HL-60 (cell line): ENCODE measurements around the gene NEK5.

Experiments
- GABPA ChIP-seq: IDR thresholded peaks from 2 replicates; pipeline ENCODE4 v1.6.1; 2012; ENCODE audit warnings: low read depth
- POLR2AphosphoS5 ChIP-seq: IDR thresholded peaks from 2 replicates; pipeline ENCODE4 v1.6.1; 2012; ENCODE audit warnings: low read depth
- REST ChIP-seq: IDR thresholded peaks from 2 replicates; pipeline ENCODE4 v1.6.1; 2012; ENCODE audit warnings: low read depth; ENCODE audit not compliant: insufficient replicate concordance
- TF ChIP-seq, protein P1 (sequence below): IDR thresholded peaks from one replicate; pipeline ENCODE4 v1.5.1; 2011; ENCODE audit warnings: low read length, control low read depth, inconsistent platforms; ENCODE audit not compliant: insufficient read depth

DNA sequence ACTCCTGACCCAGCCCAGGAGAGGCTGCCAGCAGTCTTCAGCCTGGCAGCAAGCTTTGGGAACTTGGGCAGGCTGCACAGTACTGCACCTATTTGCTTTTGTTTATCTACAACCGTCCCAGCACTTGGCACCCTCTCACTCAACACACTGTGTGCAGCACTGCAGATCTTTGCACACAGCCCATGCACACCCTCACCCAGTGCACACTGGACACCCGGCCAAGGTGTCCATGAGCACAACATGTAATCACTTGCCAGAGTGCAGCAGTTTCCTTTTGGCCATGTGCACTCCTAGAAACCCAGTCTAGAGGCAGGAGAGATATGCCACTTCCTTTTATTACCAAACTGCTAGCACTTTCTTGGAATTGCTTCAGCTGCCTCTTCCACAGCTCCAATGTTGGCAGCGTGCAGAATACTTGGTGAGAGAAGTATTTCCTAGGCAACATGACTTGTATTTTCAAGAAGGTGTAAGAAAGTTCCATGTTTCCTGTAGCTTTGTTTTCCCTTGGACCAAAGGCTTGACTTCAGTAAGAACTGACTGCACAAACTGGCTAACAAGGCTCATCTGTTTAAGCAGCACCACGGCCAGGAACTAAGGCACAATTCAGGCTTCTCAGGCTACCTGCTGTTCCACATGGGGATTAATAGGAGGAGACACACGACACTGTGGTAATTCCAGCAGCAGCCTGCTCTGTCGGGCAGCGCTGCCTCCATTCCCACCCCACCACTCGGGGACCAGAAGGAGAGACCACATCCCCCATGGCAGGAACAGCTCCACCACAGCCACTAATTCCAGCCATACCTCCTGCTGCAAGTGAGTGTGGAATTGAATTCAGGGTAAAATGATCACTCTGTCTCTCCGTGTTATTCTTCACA, 133.0 kb downstream of the NEK5 start:
- TF ChIP-seq, protein P1, sequence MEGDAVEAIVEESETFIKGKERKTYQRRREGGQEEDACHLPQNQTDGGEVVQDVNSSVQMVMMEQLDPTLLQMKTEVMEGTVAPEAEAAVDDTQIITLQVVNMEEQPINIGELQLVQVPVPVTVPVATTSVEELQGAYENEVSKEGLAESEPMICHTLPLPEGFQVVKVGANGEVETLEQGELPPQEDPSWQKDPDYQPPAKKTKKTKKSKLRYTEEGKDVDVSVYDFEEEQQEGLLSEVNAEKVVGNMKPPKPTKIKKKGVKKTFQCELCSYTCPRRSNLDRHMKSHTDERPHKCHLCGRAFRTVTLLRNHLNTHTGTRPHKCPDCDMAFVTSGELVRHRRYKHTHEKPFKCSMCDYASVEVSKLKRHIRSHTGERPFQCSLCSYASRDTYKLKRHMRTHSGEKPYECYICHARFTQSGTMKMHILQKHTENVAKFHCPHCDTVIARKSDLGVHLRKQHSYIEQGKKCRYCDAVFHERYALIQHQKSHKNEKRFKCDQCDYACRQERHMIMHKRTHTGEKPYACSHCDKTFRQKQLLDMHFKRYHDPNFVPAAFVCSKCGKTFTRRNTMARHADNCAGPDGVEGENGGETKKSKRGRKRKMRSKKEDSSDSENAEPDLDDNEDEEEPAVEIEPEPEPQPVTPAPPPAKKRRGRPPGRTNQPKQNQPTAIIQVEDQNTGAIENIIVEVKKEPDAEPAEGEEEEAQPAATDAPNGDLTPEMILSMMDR = no peak
- TF ChIP-seq POLR2AphosphoS5 (no peak), REST (peak; percentile 46), GABPA (no peak)
